ENCODE measurements around the gene PRR5L.

Gene PRR5L, protein sequence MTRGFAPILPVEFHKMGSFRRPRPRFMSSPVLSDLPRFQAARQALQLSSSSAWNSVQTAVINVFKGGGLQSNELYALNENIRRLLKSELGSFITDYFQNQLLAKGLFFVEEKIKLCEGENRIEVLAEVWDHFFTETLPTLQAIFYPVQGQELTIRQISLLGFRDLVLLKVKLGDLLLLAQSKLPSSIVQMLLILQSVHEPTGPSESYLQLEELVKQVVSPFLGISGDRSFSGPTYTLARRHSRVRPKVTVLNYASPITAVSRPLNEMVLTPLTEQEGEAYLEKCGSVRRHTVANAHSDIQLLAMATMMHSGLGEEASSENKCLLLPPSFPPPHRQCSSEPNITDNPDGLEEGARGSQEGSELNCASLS

DNA sequence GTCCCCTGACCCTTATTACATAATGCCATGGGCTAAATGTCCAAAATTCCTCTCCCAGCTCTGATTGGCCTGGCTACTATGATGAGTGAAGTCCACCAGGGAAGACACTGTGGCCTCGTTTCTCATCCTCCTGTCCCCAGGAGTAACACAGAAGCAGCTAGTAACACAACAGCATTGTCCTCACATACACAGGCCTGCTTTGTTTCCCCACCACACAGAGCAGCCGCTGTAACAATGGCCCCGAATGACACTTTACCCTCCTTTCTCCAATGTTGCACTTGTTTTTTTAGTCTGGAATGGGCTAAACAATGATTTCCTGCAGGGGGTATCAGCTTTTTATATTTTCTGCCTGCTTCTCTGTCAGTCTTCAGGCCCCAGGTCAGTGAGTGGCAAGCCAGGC lies at the start of gene PRR5L:
Gene PRR5L (plus strand): TSS at position 363 of the 400 bp plus-strand sequence. CDS start 104,834 bp downstream, outside the sequence.
- DNase-seq: no peak

DNA sequence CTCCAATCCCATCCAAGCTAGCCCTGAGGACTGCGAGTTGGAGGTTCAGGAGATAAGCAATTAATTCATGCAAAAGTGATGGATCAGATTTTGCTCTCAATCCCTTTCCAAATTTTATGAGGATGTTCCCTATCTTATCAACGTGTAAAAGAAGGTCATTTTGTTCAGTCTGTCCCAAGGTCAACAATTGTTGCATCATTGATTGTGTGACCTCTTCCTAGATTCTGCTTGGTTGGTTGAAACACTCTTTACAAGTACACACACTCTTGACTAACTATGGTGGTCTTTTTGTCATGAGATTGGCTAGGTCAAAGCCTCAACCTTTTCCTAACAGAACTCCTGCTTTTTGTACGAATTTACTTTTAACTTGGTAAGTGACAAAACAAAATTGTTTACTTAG lies 48.6 kb upstream of the PRR5L start:
- no peak for DNase-seq

DNA sequence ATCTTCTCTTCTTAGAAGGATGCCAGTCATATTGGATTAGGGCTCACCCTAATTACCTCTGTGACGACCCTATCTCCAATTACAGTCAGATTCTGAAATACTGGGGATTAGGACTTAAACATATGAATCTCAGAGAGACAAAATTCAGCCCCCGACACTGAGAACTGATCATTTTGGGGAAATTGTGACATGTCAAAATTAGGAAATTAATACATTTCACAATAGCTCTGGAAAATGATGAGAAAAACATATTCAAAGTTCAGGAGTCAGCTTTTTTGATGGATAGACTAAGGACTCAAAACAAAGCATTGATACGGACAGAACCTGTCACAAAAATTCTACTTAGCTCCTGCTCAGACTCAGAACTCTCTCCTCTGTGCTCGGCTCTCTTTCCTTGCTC lies 47.7 kb upstream of the PRR5L start:
- no peak for DNase-seq

DNA sequence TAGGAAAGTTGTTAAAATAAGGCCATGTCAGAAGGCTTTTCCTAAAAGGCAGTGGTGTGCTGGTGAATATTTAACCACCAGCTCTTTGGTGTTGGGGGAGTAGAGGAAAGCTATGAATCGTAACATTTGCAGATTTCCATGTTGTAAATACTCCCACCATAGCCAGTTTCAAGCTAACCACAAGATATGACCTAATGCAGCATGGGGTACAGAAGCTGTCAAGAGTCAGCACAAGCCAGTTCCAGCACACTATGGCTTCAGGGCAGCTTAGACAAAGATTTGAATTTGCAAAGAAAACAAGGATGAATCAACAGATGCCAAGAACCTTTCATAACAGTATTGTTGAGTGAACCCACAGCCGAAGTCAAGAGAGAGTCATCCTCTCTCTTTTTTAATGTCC lies 46.8 kb upstream of the PRR5L start:
- peak; percentile 74 for DNase-seq

DNA sequence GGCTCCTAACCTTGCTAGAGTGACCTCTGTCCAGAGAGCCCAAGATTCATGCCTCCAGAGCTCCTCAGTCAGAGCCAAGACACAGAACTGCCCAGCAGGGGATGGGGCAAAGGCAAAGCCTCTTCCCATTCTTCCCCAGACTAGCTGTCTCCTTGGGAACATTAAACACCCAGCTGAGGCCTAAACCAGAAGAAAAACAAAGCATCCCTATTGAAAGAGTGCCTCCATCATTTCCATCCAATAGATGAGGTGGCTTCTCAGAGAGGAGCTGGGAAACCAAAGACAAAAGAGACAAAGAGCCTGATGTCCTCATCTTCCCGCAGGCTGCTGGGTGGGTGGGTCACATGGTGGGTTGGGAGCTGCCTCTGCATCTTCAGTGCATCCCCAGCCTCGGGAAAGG lies 44.3 kb upstream of the PRR5L start:
- DNase-seq: no peak

DNA sequence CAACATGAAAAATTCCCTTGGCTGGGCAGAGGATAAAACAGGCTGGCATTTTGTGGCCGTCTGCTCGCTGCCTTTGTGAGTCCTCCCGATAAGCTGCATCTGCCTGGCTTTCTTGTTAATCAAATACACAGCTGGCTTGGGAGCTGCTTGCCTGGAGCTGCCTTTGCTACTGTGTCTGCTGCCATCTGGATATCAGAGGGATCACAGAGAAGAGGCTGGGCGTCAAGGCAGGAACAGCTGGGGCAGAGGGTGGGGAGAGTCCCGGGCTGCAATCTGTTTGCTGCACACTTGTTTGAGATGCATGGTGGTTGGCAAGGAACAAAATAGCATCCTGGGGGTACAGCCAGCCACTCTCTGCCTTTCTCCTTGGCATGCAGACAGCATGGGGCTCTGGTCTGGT lies 42.9 kb upstream of the PRR5L start:
- DNase-seq: no peak

DNA sequence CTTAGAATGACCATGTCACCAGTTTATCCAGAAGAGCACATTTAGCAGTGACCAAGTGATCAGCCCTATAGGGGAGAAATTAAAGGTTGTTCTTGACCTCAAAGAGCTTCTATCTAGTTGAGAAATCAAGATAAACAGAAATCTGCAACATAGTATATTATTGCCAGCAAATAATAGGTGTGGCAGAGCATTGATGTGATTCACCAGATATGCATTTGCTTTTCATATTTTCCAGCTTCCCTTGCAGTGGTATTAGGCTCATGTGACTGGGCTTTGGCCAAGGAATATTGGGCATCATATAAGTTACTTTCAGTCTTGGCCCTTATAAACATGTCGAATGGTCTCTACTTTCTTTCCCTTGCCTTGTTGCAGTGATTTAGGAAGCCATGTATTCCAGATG lies 41.4 kb upstream of the PRR5L start:
- DNase-seq: peak; percentile 2

DNA sequence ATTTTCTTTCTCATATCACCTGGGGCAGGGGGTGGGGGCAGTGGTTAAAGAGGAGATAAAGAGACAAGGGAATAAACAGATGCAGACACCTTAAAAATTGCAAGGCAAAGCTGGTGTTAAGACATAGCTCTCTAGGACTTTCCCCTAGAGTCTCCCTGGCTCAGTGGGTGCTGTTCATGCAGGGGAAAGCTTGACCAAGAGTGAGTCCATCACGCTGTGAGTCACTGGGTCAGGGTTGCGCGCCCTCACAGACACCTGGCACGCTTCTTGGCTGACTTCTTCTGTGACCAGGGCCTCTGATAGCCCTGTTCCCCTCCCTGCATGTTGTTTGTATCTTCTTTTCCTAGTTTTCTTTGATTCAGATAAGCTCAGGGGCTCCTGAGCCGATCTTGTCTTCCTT lies 38.7 kb upstream of the PRR5L start:
- DNase-seq: no peak

DNA sequence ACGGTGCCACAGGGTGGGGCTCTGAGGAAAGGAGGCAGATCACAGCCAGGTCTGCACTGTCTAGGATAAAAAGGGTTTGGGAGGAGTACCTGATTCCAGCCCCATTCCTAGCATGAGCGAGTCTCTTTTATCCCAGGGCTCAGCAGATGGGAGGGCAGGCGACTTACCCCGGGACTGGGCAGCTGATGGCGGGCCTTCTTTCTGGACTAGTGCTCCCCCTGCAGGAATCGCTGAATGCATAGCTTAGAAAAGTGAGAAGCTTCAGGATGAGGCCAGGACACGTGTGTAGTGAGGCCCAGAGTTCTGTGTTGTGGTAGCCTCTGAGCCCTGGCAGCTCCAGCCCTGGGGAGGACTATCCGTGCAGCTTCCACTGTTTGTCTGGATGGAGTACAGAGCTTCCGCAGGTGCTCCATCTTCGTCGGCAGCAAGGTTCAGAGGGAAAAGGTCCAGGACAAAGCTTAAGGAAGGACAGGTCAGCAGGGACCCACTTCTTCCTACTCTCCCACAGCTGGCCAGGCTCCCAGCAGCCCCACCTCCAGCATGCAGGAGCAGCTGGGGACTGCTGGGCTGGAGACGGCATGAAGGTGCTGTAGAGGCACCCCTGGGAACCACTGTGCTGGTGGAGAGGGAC lies 37.2 kb upstream of the PRR5L start:
- peak; percentile 29 for DNase-seq

DNA sequence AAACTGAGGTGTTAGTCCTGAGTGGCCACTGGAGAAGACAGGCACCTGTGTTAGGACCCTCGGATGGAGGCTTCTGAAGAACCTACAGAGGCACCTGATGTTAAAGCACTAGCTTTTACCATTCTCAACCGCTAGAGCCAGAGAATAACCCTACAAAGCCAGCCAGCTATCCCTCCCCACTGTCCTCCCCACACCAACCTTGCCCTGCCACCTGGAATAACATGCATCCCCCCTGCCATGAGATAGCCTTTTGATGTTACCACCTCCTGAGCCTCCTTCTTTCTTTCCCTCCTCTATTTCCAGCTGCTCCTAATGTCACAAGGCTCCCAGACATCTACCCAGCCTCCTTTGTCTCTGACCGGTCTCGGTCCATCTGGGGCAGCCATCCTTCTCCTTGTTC lies 35.0 kb upstream of the PRR5L start:
- no peak for DNase-seq

DNA sequence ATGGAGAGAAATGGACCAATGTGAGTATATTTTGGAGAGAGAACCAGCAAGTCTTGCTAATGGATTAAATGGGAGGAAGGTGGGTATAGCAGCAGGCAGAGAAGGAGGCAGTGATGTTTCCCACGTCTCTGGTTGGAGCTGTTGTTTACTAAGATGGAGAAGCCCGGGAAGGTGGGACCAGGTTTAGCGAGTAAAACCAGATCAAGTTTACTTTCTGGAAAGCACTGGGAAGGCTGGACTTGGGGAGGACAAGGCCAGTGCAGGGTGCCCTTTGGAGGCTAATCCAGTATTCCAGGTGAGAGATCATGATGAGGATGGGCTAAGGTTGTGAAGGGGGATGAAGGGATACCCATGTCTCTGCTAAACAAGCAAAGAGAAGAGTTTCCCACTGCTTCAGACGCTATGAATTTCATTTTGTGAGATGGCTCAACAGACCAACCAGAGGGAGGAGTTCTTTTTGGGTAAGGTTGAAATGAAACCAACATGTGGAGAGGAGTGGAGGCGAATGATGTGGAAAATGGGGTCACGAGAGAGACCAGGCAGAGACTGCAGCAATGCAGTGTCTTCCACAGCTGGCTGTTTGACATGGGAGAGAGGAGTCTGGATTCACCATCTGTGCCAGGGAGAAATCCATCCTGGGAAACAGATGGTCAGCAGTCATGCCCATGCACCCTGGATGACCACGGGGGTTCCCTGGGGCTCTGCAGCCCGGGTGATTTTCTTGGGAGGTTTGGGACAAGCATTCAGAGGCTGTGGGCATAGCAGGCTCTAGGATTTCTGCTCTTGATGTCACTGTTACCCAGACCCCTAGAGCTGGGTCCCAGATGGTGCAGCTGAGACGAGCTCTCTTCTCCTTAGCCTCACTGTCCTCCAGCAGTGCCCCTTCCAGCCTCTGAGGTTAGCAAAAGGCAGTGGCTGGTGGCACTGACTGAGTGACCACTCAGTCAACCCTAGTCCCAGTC lies 31.8 kb upstream of the PRR5L start:
- DNase-seq: no peak

DNA sequence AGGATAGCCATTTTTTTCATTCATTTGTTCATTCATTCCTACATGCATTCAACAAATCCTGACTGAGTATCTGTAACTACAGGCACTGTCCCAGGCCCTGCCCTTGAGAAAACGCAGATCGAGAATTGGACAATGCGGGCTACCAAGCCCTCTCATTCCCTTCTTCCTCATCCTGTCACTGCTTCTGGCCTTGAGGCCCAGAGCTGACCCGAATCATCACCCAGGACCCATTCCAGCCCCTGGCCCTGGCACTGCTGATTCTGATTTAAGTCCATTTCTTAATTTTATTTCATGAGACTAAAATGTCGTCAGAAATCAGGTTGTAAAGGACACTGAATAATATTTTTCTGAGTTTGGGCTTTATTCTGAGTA lies 31.1 kb upstream of the PRR5L start:
- no peak for DNase-seq

DNA sequence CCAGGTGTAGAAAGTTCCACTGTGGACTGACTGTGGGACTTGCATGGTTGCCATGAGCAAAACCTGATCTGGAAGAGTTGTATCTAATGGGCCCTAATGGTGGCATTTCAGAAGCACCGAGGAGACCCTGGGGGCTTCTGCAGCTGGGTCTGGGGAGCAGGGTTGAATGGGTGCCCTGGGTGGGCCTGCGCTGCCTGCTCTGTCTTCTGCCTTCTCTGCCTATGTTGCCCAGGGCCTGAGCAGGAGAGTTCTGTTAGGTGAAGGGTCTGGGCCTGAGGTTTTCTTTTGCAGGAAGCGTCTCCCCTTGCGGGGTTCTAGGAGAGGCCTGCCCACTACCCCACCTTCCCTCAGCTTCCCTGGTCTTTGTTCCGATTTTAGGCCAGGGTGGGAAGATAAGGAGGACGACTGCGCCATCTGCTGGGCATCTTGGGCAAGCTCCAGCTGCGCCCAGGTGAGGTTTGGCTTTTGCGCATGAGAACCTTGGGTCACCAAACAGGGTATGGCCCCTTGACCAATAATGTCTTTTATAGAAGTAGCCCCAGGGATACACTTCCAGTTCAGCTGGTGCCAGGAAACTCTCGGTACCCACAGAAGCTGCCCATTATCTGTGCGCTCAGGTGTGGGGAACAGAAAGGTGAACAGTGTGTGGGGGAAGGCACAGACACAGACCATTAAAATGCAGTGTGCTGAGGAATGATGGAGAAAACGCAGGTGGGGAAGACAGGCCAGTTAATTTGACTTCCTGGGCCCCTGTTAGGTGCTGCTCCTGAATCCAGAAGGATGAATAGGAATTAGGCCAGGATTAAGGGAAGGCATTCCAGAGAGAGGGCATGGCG lies 30.1 kb upstream of the PRR5L start:
- no peak for DNase-seq

DNA sequence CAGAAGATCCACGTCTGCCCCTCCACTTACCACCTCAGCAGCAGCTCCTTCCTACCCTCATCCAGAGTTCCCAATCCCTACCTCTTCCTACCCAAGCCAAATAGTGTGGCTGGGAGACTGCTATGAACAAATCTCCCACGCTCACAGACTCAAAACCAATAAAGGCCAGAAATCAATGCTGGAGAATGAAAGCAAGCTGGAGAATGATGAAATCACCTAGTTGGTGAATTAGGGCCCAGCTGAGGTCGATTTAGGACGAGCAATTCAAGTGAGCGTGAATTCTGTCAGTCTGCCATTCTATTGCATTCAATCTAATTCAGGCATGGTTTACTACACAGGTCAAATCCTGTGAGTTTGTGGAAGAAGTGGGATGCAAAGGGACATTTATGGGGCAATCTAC lies 29.3 kb upstream of the PRR5L start:
- no peak for DNase-seq

DNA sequence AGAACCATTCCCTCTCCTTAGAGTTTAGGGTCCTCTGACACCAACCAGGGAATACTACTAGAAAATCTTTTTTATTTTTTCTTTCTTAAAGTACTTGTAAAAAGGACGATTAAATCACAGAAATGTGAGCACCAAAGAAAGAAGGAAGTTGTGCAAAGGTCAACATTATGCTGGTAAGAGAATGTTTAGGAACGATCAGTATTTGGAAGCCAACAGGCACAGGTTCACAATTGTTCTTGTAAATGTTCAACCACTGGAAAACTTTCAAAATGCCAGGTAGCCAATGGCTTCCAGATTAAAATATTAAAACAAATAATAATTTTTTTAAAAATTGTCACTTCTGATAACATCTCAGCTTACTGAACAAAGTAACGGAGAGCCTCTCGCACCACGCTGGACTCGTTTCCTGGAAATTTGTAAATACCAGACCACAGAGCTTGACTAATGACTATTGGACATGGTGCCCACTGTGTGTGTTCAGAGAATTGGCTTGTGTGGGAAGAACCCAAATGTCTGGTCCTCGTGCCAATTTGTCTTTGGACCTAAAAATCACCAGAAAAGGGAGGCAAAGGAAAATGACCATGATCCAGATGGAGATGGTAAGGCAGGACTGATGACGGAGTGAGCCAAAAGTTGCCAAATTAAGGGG lies 27.6 kb upstream of the PRR5L start:
- no peak for DNase-seq

DNA sequence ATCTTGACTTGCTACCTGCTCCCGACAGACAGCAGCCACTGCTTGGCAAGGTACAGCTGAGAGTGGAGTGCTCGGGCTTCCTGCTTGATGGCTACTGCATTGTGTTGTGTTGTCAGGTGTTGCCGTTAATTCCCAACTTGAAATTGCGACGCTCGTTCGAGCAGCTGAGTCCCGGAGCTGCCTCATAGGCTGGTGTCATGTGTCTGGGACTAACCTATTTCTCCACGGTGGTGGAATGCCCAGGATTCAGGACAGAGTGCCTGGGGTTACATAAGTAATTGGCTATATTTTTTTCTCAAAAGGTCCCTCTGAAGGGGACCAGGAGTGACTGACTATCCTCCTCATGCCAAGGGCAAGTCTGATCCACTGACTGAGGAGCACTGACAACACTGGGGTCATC lies 25.4 kb upstream of the PRR5L start:
- DNase-seq: no peak

DNA sequence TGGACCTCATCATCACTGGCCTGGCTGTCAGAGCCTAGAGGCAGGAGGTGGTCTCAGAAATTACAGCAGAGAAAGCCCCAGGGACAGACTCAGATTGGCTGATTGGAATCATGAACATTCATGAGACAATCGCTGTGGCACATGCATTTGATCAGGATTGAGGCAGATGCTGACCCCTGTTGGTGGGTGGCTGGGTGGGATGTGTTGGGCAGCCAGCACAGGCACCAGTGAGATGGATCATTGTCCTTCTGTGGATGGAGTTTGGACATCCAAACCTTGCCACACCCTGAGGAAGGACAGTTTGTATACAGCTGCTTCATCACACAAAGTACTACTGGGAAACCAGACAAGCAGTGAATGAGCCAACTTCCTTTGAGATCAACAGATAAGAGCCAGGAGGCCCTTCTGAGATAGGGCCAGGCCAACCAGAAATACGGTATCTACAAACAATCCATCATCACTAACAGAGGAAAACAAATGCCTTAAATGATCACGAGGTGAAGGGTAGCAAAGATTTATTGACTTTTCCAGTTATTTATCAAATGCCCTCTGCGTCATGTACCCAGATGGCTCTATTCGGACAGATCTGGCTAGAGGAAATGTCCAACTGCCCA lies 24.2 kb upstream of the PRR5L start:
- no peak for DNase-seq

DNA sequence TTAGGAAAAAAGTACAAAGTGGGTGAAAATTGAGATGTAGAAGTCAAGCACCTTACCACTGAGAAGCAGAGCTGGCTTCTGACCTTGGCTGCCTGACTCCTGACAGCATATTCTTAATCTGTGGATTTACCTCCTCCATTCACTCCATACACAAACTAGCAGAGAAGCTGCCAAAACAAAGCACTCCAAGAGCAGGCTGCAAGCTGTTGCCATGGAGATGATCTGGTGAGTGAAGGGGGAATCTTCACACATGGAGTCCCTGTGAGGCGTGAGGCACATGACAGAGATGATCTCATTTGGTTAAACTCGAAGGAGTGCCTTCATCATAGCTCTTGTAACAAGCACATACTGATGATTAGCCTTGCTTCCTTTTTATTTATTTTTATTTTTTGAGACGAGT lies 23.0 kb upstream of the PRR5L start:
- no peak for DNase-seq

DNA sequence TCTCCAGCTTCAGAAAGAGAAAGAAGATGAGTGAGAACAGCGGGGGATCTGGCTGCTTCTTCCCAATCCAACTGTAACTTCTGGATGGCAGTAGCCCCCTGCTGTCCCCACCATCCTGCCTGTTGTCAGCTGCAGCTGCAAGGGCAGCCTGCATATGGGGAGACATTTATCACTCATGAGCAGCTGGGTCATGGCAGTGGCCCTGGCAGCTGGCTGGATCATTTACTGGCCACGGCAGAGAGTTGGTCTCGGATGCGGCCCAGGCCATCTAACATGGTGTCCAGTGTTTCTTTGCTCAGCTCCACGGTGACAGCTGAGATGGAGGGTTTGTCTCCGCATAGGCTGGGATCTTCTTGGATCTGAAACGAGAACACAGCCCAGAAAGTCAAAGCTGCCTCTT lies 21.7 kb upstream of the PRR5L start:
- no peak for DNase-seq

DNA sequence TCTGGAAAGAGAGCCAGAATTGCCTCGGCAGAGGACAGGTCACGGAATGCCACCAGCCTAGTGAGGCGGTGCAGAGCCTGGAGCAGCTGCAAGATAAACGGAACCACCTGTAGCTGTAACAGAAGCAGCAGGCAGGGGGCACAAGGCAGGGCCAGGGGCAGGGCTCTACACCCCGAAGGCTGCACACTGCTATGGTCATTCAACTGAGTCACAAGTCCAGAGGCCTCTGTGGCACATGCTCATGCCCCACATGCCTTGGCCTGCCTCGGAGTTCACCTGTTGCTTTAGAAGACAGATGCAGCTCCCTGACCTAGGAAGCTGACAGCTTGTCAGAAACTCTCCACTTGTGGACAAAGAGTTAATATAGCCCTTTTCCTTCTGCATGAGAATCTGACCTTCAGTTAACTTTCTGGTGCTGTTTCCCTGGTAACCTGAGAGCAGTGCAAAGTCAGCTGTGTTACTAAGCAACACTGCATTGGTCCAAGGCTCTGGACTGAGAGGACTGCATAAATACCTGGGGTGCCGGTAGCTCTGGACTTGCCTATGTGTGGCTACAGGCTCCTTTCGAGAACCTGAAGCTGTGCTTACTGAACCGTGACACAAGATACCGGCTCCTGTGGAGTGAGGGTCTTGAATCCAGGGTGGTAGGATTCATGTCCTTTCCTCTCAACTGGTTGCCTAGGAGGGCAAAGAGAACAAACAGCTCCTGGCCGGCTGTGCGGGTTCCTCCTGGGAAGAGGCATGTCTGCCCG lies 17.4 kb upstream of the PRR5L start:
- no peak for DNase-seq

DNA sequence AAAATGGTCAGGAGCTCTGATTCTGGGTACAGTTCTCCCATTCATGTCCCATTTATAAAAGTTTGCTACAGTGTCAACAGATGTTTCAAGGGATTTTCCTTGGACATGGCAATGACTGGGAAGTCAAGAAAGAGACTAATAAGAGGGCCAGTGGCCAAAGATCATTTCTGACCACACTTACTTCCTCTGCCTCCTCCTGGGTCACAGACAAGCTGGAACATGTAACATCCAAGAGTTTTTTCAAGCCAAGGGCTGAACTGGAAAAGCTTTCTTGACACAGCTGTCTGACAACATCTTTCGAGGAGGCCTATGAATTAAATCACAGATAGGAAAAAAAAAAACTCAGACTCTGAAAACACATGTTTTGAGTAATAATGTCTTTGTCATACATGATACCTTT lies 15.6 kb upstream of the PRR5L start:
- no peak for DNase-seq
